Measurements from ENCODE around the gene RAB20. TPM values are rescaled to one million over a fixed set of nuclear protein-coding genes. Genes with fewer than 3 reads are reported as not detected.

RAB20 gene
- total and polyA plus RNA-seq, 2 donors (not counting 1 experiment from before 2014, with no cell fraction given), result 2.4 to 4.6 TPM

- Mint-ChIP-seq H3K4me3 (no peak overlapping the region), H3K4me1 (peaks cover 17% of the 10 kb centered on the region), H3K9me3 (ENCODE audit: insufficient read depth) (peaks cover 2% of the 10 kb centered on the region), H3K27me3 (no peaks in the 10 kb centered on the region), H3K27ac (no peak overlapping the region)
- peaks cover 0 to 4% (median 0%) of the 10 kb centered on the region in 3 donors for H3K9me3 ChIP-seq (ENCODE audit: control extremely low read depth in 1 of 3, control insufficient read depth in 2 of 3, insufficient read depth in 1 of 3, low read length in 2 of 3)
- ChIA-PET CTCF (no interaction called here), POLR2A (no interaction called here)
- TF ChIP-seq CTCF (IDR thresholded peaks at IDR 0.05) (no peak), EZH2 (IDR thresholded peaks at IDR 0.05; ENCODE audit: borderline replicate concordance, insufficient read depth, low read depth, low read length, poor library complexity, severe bottlenecking) (no peak)
- H3K4me3 ChIP-seq (ENCODE audit: control extremely low read depth in 1 of 5, extremely low read depth in 1 of 5, insufficient read depth in 1 of 5, low read depth in 2 of 5, low read length in 4 of 5), result no peak overlapping the region
- no peak overlapping the region for H2AFZ ChIP-seq (ENCODE audit: insufficient read depth, low read depth, low read length, poor library complexity, severe bottlenecking)
- H3K27ac ChIP-seq (ENCODE audit: low read length in 2 of 2), result no peak overlapping the region
- H3K4me2 ChIP-seq (replicated peaks; ENCODE audit: low read depth, low read length, poor library complexity, severe bottlenecking), result no peak overlapping the region
- no peaks in the 10 kb centered on the region for H3K27me3 ChIP-seq (replicated peaks in 1 of 4; ENCODE audit: control extremely low read depth in 1 of 4, control insufficient read depth in 3 of 4, insufficient read depth in 4 of 4, low read length in 3 of 4)
- intact Hi-C loops (cut with micrococcal nuclease), result no loop called here
- H4K20me1 ChIP-seq (ENCODE audit: control insufficient read depth, insufficient read depth, low read length, poor library complexity, severe bottlenecking), result no peaks in the 10 kb centered on the region
- 88% methylated on average over 1 of the region's 6 CpGs for WGBS (ENCODE audit: insufficient coverage)
- peaks cover 9 to 10% of the 10 kb centered on the region in 2 donors for H3K4me1 ChIP-seq (ENCODE audit: control insufficient read depth in 2 of 2, insufficient read depth in 2 of 2, low read length in 2 of 2)
- no peaks in the 10 kb centered on the region for H3K79me2 ChIP-seq (ENCODE audit: control insufficient read depth, insufficient read depth, low read length)
- H3K36me3 ChIP-seq (replicated peaks in 1 of 2; ENCODE audit: control extremely low read depth in 1 of 2, control insufficient read depth in 1 of 2, extremely low read depth in 1 of 2, insufficient read depth in 2 of 2, low read length in 1 of 2), result no peaks in the 10 kb centered on the region
- H3K9ac ChIP-seq (ENCODE audit: low read length), result no peak overlapping the region
- DNase-seq, result no peak
- ATAC-seq (ENCODE audit: low read depth), result no peak
Observed at GRCh38 chr13:110542169-110542796, 19.2 kb downstream of the RAB20 start.

DNA sequence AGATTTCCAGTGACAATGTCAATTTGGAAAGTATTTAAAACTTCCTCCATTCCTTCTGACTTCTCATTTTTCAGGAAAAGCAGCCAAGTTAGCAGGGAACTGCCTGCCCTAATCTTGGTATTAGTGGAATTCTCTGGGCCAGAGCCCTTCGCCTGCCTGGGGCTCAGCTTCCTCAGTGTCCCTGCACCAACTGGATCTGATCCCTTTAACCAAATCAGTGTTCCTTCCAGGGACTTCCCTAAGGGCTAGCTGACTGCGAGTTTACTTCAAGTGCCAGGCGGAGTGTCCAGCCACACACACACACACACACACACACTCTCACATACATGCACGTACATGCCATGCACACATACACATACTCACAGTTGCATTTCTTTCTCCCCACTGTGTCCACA is 20.0 kb downstream of the RAB20 start:
- whole genome bisulfite sequencing (ENCODE audit: insufficient coverage), result 94% methylated on average over 4 of the region's 4 CpGs
- Histone ChIP-seq H3K79me2 (ENCODE audit: control insufficient read depth, insufficient read depth, low read length) (no peaks in the 10 kb centered on the region), H3K27me3 (replicated peaks in 1 of 4; ENCODE audit: control extremely low read depth in 1 of 4, control insufficient read depth in 3 of 4, insufficient read depth in 4 of 4, low read length in 3 of 4) (no peaks in the 10 kb centered on the region), H2AFZ (ENCODE audit: insufficient read depth, low read depth, low read length, poor library complexity, severe bottlenecking) (no peak overlapping the region), H3K4me1 (ENCODE audit: control insufficient read depth in 2 of 2, insufficient read depth in 2 of 2, low read length in 2 of 2) (peaks cover 13 to 14% of the 10 kb centered on the region in 2 donors), H3K9me3 (ENCODE audit: control extremely low read depth in 1 of 3, control insufficient read depth in 2 of 3, insufficient read depth in 1 of 3, low read length in 2 of 3) (peaks cover 0 to 4% (median 0%) of the 10 kb centered on the region in 3 donors), H3K4me3 (ENCODE audit: control extremely low read depth in 1 of 5, extremely low read depth in 1 of 5, insufficient read depth in 1 of 5, low read depth in 2 of 5, low read length in 4 of 5) (no peak overlapping the region), H4K20me1 (ENCODE audit: control insufficient read depth, insufficient read depth, low read length, poor library complexity, severe bottlenecking) (no peaks in the 10 kb centered on the region), H3K27ac (ENCODE audit: low read length in 2 of 2) (no peak overlapping the region), H3K36me3 (replicated peaks in 1 of 2; ENCODE audit: control extremely low read depth in 1 of 2, control insufficient read depth in 1 of 2, extremely low read depth in 1 of 2, insufficient read depth in 2 of 2, low read length in 1 of 2) (no peaks in the 10 kb centered on the region), H3K4me2 (replicated peaks; ENCODE audit: low read depth, low read length, poor library complexity, severe bottlenecking) (no peak overlapping the region), H3K9ac (ENCODE audit: low read length) (no peak overlapping the region)
- Mint-ChIP-seq H3K27me3 (no peaks in the 10 kb centered on the region), H3K27ac (no peak overlapping the region), H3K4me1 (peaks cover 20% of the 10 kb centered on the region), H3K9me3 (ENCODE audit: insufficient read depth) (peaks cover 2% of the 10 kb centered on the region), H3K4me3 (no peak overlapping the region)
- POLR2A ChIA-PET, result no interaction called here
- intact Hi-C loops (cut with micrococcal nuclease), result no loop called here
- CTCF ChIA-PET, result interaction anchor here (0.7 kb wide), 1 partner anchor 36 kb away, joined by 3 read pairs; no protein-coding TSS in a partner anchor
- ATAC-seq (ENCODE audit: low read depth), result no peak
- DNase-seq, result no peak
- TF ChIP-seq EZH2 (IDR thresholded peaks at IDR 0.05; ENCODE audit: borderline replicate concordance, insufficient read depth, low read depth, low read length, poor library complexity, severe bottlenecking), result no peak
